Urinary bladder (tissue), 4 donors: ENCODE data around the gene KCNJ16. TPM values are rescaled to one million over a fixed set of nuclear protein-coding genes. Genes with fewer than 3 reads are reported as not detected.
"Not testable (repeated sequence)": the region's sequence is repeated elsewhere in the genome, so short reads cannot be mapped to it uniquely, and the experiment has no call there.

Experiments
- DNase-seq: peaks from one replicate; pipeline ENCODE4 v3.0.0-alpha.2; 2015; ENCODE audit errors: extremely low spot score
- H3K27ac ChIP-seq: one replicate; pipeline ENCODE4 v1.5.1; 2013; ENCODE audit warnings: low read depth, mild to moderate bottlenecking, moderate library complexity
- H3K36me3 ChIP-seq: one replicate; pipeline ENCODE4 v1.6.1; 2013; ENCODE audit warnings: mild to moderate bottlenecking, moderate library complexity; ENCODE audit not compliant: insufficient read depth
- H3K4me1 ChIP-seq: one replicate; pipeline ENCODE4 v1.6.1; 2013; ENCODE audit warnings: mild to moderate bottlenecking, moderate library complexity; ENCODE audit not compliant: insufficient read depth
- H3K4me3 ChIP-seq: one replicate; pipeline ENCODE4 v1.5.1; 2013; ENCODE audit warnings: low read depth, low read length
- WGBS: extraction: QIAGEN DNeasy Blood & Tissue Kit; methylation state at CpG from one replicate; pipeline ENCODE4 v1.1.7; 2013; 5-methylcytosine and 5-hydroxymethylcytosine counted together
- polyA plus RNA-seq: library from polyadenylated mRNA; stranded (reverse); fragments of 200-250 nt; gene quantifications from one replicate; pipeline ENCODE4 v1.2.3, GENCODE V29; 2013
- total RNA-seq: library from RNA; depleted of rRNA; stranded (reverse); fragments of >200 nt; gene quantifications from one replicate; pipeline ENCODE4 v1.2.3, GENCODE V29; 2014
- donor health status: healthy with polysubstance abuse.
- donor health status: healthy.

Gene KCNJ16
- total RNA-seq: 0.11 TPM
- polyA plus RNA-seq: 0.01 TPM

DNA sequence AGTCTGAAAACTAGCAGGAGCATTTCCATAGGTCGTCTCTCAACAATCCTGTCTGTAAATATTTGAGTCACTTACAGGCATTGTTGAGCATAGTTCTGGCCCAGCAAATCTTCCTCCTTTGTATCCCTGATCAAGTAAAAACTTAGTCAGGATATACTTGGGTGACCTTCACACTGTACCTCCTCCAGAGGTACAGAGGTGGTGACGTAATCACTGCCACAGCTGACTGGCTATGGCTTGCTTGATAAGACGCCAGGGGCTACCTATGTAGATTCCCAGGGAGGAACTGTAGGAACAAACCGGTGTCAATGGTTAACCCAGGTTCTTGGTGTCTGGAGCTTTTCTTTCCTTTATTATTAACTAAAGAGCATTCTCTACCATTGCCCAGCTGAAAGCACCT lies at the start of gene KCNJ16:
TSS of gene KCNJ16 (plus strand) at position 270 of the 400 bp plus-strand sequence. CDS start 56,863 bp downstream, outside the sequence.
- 79% methylated on average over 4 of the region's 4 CpGs for WGBS
- no peak for DNase-seq
- Histone ChIP-seq H3K27ac (no peak within 1 kb of the TSS), H3K36me3 (no peaks in the 10 kb centered on the region), H3K4me1 (no peaks in the 10 kb centered on the region), H3K4me3 (no peak within 1 kb of the TSS)

DNA sequence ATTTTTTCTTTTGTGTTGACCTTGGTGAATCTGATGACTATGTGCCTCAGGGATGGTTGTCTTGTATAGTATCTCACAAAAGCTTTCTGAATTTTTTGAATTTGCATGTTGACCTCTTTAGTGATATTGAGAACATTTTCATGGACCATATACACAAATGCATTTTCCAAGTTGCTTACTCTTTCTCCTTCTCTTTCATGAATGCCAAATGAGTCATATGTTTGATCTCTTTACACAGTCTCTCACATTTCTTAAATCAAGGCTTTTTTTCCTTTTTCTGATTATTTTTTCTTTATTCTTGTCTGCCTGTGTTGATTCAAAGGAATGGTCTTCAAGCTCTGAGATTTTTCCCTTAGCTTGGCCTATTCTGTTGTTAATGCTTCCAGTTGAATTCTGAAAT lies 46.6 kb upstream of the KCNJ16 start:
- no peak for DNase-seq

DNA sequence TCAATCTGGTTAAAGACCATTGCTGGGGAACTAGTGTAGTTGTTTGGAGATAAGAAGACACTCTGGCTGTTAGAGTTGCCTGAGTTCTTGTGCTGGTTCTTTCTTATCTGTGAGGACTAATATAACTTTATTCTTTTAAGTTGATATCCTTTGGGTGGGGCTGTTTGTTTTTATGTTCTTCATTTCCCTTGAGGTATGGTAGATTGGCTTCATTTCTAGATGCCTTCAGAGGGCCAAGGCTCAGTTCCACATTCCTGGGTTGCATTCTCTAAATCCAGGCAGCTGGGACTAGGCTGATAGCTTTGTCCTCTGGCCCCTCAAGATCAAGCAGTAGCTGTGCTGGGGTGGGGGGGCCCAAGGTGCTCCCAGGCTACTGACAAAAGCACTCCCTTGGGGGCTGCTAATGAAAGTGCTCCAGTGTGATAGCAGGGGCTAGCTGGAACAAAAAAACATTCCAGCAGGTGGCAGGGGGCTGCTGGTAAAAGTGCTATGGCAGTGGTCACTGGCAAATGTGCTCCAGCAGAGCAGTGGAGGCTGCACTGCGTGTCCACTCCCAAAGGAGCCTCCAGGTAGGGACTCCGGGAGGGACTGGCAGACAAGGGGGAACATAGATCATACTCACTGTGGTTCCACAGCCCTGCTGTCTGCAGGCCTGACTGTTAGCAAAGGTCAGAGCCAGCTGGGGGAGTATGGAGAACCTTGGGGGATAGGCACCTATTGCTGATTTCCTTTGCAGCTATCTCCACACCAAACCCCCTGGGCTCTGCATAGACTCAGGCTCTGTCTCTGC lies 45.9 kb upstream of the KCNJ16 start:
- H3K36me3 ChIP-seq: no peaks in the 10 kb centered on the region
- no peak overlapping the region for H3K4me3 ChIP-seq
- no peak overlapping the region for H3K27ac ChIP-seq
- WGBS: 96% methylated on average over 2 of the region's 2 CpGs
- no peak for DNase-seq
- H3K4me1 ChIP-seq: no peaks in the 10 kb centered on the region

More for the DNA sequence above, 46.6 kb upstream of the KCNJ16 start:
- Histone ChIP-seq H3K4me3 (no peak overlapping the region), H3K4me1 (no peaks in the 10 kb centered on the region), H3K27ac (no peak overlapping the region), H3K36me3 (no peaks in the 10 kb centered on the region)

DNA sequence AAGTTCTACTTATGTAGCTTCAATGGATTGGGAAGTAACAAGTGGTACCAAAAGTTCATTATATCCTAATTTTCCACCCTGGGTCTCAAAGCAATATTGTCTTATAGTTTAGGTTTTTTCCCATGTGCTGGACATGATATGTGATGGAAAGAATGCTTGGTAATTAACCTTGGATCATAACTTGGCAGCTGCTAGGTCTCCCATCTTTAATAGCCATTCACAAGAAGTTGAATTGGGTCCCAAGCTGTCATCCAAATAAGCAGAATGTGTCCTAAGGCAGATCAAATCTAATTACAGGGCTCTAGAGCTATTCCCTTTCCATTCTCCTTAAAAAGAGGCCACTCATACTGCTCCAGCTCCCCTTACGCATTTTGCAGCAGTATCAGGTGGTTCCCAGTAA lies 44.7 kb upstream of the KCNJ16 start:
- no peaks in the 10 kb centered on the region for H3K4me1 ChIP-seq
- no peak for DNase-seq
- 97% methylated on average over 1 of the region's 1 CpG for WGBS
- no peaks in the 10 kb centered on the region for H3K36me3 ChIP-seq
- H3K4me3 ChIP-seq: no peak overlapping the region
- H3K27ac ChIP-seq: no peak overlapping the region

DNA sequence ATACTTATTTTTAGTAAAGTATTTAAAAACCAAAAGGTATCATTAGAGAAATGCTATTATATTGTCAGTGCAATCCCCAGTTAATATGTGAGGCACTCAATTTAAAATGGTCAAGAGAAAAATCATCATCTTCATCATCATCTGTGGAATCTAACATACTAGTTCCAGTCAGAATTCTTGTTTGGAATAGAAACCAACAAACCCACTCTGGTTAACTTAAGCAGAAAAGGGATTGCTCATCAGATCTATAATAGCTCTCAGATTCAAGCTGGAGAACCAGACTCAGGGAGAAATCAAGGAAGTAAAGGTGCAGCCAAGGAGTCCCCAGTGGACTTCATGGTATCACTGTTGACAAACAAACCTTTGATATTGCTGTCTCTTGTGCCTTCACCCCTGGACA lies 43.7 kb upstream of the KCNJ16 start:
- Histone ChIP-seq H3K27ac (no peak overlapping the region), H3K36me3 (no peaks in the 10 kb centered on the region), H3K4me1 (no peaks in the 10 kb centered on the region), H3K4me3 (no peak overlapping the region)
- no peak for DNase-seq

DNA sequence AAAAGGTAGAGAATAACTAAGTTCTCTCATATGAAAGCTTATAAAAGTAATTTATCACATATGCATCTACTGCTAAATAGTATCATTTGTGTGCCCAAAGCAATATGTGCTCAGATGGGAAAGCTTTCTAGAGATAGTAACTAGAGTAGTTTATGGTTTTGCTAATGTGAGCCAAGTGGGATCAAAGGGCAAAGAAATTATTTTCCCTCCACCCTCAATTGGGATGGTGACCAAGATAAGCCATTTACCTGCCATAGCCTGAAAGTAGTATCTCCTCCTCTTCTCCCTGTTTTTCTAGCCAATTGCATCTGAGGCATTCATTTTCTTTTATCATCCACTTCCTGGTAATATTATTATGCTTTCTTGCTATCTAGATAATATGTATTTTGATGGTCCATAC lies 41.9 kb upstream of the KCNJ16 start:
- no peak for DNase-seq
- H3K4me1 ChIP-seq: no peaks in the 10 kb centered on the region
- H3K36me3 ChIP-seq: no peaks in the 10 kb centered on the region
- no peak overlapping the region for H3K4me3 ChIP-seq
- H3K27ac ChIP-seq: no peak overlapping the region

DNA sequence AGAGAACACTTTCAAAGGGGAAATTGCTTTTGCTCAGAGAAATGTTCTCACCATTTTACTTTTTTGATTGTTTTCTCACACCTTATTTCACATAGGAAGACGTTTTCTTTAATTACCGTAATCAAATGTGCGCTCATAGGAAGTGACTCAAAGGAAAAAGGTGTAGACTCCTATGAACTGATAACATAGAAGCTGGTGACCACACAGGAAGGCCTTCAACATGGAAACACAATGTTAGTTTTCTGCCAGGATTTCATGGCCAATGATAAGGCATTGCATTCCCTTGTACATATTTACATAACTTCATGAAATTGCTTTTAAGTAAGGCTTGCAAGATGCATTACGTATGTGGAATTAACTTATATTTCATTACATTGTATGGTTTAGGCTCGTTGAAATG lies 40.9 kb upstream of the KCNJ16 start:
- Histone ChIP-seq H3K4me1 (no peaks in the 10 kb centered on the region), H3K27ac (no peak overlapping the region), H3K4me3 (no peak overlapping the region), H3K36me3 (no peaks in the 10 kb centered on the region)
- DNase-seq: no peak
- 72% methylated on average over 5 of the region's 5 CpGs for WGBS

DNA sequence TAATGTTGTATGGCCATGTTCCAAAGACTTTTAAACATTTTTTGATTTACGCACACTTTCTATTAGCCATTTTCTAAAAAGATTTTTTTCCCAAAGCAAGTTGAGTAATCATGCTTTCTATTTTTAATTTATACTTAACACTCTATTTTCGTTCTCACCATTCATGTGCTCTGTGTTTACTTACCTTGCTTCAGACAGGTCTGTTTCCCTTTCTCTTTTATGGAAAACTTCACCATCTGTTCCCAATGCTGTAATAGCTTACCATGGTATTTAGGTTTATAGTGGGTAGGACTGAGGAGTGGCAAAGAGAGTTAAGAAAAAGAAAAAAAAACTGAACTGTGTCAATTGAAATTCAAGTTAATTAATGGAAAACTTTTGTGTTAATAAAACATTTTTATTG lies 37.5 kb upstream of the KCNJ16 start:
- no peak overlapping the region for H3K4me3 ChIP-seq
- no peaks in the 10 kb centered on the region for H3K36me3 ChIP-seq
- no peak overlapping the region for H3K27ac ChIP-seq
- no peaks in the 10 kb centered on the region for H3K4me1 ChIP-seq
- DNase-seq: no peak
- 74% methylated on average over 2 of the region's 2 CpGs for WGBS

DNA sequence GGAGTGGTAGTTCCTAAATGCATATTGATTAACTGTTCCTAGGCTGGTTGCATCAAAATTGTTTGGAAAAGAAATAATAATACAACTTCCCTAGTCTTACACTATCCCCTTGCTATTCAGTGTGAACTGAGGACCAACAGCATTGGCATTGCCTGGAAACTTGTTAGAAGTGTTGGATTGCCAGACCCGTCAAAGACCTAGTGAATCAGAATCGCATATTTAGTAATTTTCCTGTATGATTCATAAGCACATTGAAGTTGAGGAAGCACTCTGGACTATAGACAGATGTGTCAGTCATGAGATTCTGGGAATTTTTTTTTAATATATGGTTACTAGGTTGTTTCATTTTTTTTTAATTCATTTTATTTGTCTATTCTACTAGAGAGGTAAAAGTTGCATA lies 34.7 kb upstream of the KCNJ16 start:
- Histone ChIP-seq H3K36me3 (no peaks in the 10 kb centered on the region), H3K27ac (no peak overlapping the region), H3K4me1 (no peaks in the 10 kb centered on the region), H3K4me3 (no peak overlapping the region)
- no peak for DNase-seq
- WGBS: 89% methylated on average over 2 of the region's 2 CpGs

DNA sequence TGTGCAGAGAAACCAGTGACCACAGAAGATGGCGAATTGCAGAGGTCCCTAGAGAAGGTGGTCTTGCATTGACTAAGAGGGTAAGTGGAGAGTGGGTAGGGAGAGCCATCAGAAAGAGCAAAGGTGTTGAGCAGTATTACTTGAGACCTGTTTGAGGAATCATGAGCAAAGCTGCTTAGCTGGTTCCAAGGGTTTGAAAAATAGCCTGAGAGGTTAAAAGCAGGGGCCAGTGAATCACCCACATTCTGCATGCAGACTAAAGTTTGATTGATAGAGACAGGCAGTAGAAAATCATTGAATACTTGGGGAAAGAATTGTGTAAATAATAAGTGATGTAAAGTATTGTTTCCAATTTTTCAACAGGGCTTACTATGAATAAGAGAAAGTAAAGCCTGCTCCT lies 34.0 kb upstream of the KCNJ16 start:
- H3K4me1 ChIP-seq: no peaks in the 10 kb centered on the region
- 98% methylated on average over 1 of the region's 1 CpG for WGBS

DNA sequence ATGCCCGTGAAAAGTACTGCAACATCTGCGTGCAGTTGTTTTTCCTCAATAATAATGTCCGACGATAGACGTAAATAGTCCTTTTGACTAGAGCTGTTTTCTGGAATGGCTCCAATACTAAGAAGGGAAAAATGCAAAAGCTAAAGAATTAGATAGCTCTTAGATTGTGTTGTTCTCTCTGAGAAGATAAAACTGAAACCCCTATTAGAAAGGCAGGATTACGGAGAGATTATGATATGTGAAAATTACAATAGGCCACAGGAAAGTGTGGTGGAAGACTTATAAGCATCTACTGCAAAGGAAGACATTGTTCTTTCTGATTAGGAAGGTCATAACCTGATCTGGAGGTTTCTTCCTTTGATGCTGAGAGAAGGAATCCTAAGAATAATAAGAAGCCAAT lies 33.5 kb upstream of the KCNJ16 start:
- H3K27ac ChIP-seq: no peak overlapping the region
- DNase-seq: no peak
- H3K4me1 ChIP-seq: no peaks in the 10 kb centered on the region
- no peaks in the 10 kb centered on the region for H3K36me3 ChIP-seq
- 28% methylated on average over 6 of the region's 6 CpGs for WGBS
- no peak overlapping the region for H3K4me3 ChIP-seq

More for the DNA sequence above, 34.0 kb upstream of the KCNJ16 start:
- Histone ChIP-seq H3K36me3 (no peaks in the 10 kb centered on the region), H3K4me3 (no peak overlapping the region), H3K27ac (no peak overlapping the region)
- no peak for DNase-seq

DNA sequence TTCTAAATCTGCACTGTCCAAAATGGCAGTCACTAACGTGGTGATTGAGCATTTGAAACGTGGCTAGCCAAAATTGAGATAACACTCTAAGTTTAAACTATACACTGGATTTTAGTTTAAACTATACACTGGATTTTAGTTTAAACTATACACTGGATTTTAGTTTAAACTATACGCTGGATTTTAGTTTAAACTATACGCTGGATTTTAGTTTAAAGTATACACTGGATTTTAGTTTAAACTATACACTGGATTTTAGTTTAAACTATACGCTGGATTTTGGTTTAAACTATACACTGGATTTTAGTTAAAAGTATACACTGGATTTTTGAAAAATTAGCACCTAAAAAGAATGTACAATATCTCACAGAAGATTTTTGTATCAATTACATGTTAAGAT lies 29.2 kb upstream of the KCNJ16 start:
- not testable (repeated sequence) for H3K27ac ChIP-seq, DNase-seq, H3K4me1 ChIP-seq, H3K36me3 ChIP-seq, H3K4me3 ChIP-seq
- WGBS: 73% methylated on average over 5 of the region's 5 CpGs

DNA sequence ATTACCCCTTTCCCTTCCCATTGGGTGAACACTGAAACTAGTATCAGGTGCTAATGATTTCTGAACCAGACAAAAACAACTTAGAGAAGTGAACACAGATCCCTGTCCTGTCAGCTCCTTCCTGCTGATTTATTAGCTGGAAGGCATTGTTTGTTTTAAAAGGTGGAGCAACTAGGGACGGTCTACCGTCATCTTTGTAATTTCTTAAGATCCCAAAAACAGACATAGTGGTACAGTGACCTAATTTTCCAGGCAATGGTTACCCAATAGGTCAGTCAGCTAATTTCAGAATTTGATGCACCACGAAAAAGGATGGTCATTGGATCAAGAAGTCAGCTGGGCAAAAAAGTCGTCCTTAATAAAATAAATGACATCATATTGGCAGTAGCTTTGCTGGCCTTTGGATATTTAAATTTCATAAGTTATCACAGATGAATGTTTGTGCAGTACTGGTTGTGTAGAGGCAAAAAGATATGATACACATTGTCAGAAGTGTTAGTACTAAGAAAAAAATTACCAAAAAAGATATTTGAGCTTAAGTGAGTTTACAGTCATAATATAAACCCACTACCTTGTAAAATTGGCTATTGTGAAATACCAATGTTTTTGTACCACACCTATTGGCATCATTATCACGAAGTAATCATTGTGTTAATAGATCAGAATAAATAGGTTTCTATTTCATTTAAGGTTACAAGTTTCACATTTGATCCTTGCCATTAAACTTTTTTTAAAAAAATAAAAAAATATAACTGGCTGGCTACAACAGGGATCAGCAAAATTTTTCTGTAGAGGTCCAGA lies 27.2 kb upstream of the KCNJ16 start:
- Histone ChIP-seq H3K4me1 (no peaks in the 10 kb centered on the region), H3K27ac (no peak overlapping the region), H3K4me3 (no peak overlapping the region), H3K36me3 (no peaks in the 10 kb centered on the region)
- WGBS: 55% methylated on average over 5 of the region's 5 CpGs
- no peak for DNase-seq
